Mucosa of rectum (tissue), 2 donors: ENCODE results near the gene AIRE.

Source experiments
- H3K27ac ChIP-seq, 2 donors: one replicate each; pipeline ENCODE4 v1.7.0; 2013; ENCODE audit warnings: inconsistent platforms in 2 of 2, low read depth in 2 of 2, low read length in 2 of 2
- H3K27me3 ChIP-seq, 2 donors: one replicate each; pipeline ENCODE4 v1.7.0; 2013; ENCODE audit warnings: low read length in 2 of 2; ENCODE audit not compliant: control insufficient read depth in 2 of 2, insufficient read depth in 2 of 2
- H3K36me3 ChIP-seq, 2 donors: one replicate each; pipeline ENCODE4 v1.7.0; 2013; ENCODE audit warnings: low read length in 2 of 2; ENCODE audit not compliant: control insufficient read depth in 2 of 2, insufficient read depth in 2 of 2
- H3K4me1 ChIP-seq, 2 donors: one replicate each; pipeline ENCODE4 v1.7.0; 2013; ENCODE audit warnings: low read length in 2 of 2, mild to moderate bottlenecking in 1 of 2; ENCODE audit not compliant: control insufficient read depth in 2 of 2, insufficient read depth in 2 of 2
- H3K4me3 ChIP-seq, 2 donors: one replicate each; pipeline ENCODE4 v1.7.0; 2013; ENCODE audit warnings: low read length in 2 of 2
- H3K9ac ChIP-seq, 2 donors: one replicate each; pipeline ENCODE4 v1.7.0; 2013; ENCODE audit warnings: low read length in 2 of 2, low read depth in 1 of 2, mild to moderate bottlenecking in 1 of 2
- H3K9me3 ChIP-seq, 2 donors: one replicate each; pipeline ENCODE4 v1.7.0; 2013; ENCODE audit warnings: low read length in 2 of 2; ENCODE audit not compliant: control insufficient read depth in 2 of 2
- donor health status: healthy.
- donor health status: Normal muscosa, but diverticular disease.

AIRE gene

GRCh38 chr21:44283948-44284347 is 1.7 kb upstream of the AIRE start:
- H3K4me1 ChIP-seq: no peaks in the 10 kb centered on the region
- H3K9ac ChIP-seq: no peak overlapping the region
- H3K36me3 ChIP-seq: no peaks in the 10 kb centered on the region
- H3K9me3 ChIP-seq: no peaks in the 10 kb centered on the region
- H3K27me3 ChIP-seq: no peaks in the 10 kb centered on the region
- no peak overlapping the region for H3K27ac ChIP-seq
- no peak overlapping the region for H3K4me3 ChIP-seq

DNA sequence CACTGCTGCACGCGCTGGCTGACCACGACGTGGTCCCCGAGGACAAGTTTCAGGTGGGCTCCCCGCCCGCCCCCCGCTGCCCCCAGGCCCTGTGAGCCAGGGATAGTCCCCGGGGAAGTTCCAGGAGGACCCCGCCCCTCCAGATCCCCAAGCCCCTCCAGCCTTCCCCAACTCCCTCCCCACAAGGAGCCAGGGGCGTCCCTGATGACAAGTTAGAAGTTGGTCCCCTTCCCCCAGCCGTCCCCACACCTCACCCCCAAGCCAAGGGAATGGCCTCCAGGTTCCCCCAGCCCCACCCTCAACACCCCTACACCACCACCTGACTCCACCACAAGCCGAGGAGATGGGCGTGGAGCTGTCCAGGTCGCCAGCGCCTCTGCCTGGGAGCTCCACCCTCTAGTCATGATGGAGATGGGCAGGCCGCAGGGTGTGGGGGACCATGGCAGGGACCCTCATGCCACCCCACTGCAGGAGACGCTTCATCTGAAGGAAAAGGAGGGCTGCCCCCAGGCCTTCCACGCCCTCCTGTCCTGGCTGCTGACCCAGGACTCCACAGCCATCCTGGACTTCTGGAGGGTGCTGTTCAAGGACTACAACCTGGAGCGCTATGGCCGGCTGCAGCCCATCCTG is 525 bp downstream of the AIRE start:
- Histone ChIP-seq H3K4me3 (no peak overlapping the region), H3K27ac (no peak overlapping the region), H3K4me1 (no peaks in the 10 kb centered on the region), H3K9me3 (no peaks in the 10 kb centered on the region), H3K9ac (no peak overlapping the region), H3K36me3 (no peaks in the 10 kb centered on the region), H3K27me3 (no peaks in the 10 kb centered on the region)

DNA sequence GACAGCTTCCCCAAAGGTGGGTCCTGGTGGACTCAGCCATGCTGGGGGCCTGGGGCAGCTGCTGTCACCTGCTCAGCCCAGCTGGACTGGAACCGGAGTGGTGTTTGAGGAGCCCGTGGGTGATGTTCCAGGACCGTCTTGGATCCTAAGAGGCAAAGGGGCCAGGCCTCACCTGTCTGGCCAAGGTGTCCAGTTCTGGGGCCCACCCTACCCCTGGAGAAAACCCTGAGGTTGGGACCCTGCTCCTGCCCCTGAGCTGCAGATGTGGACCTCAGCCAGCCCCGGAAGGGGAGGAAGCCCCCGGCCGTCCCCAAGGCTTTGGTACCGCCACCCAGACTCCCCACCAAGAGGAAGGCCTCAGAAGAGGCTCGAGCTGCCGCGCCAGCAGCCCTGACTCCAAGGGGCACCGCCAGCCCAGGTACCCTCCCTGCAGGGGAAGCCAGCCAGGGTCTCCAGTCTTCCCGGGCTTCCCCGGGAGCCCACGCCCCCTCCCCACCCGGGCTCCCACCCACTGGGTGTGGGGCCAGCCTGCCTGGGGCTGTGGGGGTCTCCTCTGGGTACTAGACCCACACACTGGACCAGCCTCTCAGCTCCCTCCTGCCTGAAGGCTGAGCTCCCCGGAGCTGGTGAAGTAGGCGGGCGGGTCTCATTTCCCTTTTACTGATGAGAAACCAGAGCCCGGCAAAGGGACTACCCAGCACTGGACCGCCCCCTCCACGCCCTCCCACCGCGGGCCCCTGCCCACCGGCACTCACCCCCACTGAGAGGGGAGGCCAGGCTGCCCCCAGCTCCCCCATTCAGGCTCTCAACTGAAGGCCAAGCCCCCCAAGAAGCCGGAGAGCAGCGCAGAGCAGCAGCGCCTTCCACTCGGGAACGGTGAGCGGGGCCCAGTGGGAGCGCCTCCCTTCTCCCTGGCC is 1.3 kb downstream of the AIRE start:
- no peak overlapping the region for H3K4me3 ChIP-seq
- no peaks in the 10 kb centered on the region for H3K4me1 ChIP-seq
- no peak overlapping the region for H3K27ac ChIP-seq
- no peaks in the 10 kb centered on the region for H3K9me3 ChIP-seq
- no peak overlapping the region for H3K9ac ChIP-seq
- H3K27me3 ChIP-seq: no peaks in the 10 kb centered on the region
- H3K36me3 ChIP-seq: no peaks in the 10 kb centered on the region

- no peaks in the 10 kb centered on the region for H3K36me3 ChIP-seq
- H3K9ac ChIP-seq: no peak overlapping the region
- no peak overlapping the region for H3K27ac ChIP-seq
- no peaks in the 10 kb centered on the region for H3K4me1 ChIP-seq
- no peaks in the 10 kb centered on the region for H3K9me3 ChIP-seq
- no peaks in the 10 kb centered on the region for H3K27me3 ChIP-seq
- H3K4me3 ChIP-seq: no peak overlapping the region
Measured at GRCh38 chr21:44288251-44289110, 2.8 kb downstream of the AIRE start.

- H3K9me3 ChIP-seq: no peaks in the 10 kb centered on the region
- H3K9ac ChIP-seq: no peak overlapping the region
- no peaks in the 10 kb centered on the region for H3K36me3 ChIP-seq
- H3K27ac ChIP-seq: no peak overlapping the region
- H3K4me1 ChIP-seq: no peaks in the 10 kb centered on the region
- H3K4me3 ChIP-seq: no peak overlapping the region
- no peaks in the 10 kb centered on the region for H3K27me3 ChIP-seq
Measured at GRCh38 chr21:44289381-44290010, 3.8 kb downstream of the AIRE start.

DNA sequence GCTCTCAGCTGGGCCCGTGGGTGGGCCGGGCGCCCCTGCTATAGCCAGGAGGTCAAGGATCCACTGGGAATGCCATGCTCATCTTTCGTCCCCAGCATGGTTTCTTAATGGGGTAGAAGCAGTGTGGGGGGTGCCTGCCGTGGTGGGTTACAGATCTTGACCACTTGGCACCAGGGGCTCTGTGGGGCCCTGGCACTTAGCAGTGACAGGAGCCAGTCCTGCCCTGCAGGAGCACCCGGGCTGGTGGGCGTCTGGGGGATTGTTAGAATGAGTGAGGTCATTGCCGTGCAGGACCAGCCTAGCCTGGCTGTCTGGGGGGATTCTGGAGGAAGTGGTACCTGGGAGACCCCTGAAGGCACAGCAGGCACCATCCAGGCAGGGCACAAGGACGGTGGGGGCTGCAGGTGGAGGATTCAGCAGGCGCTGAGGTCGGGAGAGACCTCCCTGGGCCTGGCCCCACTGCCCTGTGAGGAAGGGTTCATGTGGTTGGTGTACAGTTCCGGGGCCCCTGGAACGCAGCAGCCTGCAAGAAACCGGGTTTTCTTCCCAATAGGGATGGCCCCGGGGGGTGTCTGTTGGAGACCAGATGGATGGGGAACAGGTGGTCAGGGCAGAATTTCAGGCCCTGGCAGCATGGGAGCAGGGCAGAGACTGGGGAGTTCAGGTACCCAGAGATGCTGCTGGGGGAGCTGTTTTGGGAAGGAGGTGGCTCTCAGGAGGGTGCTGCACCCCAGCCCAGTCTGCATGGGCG is 4.8 kb downstream of the AIRE start:
- H3K9me3 ChIP-seq: no peaks in the 10 kb centered on the region
- no peaks in the 10 kb centered on the region for H3K27me3 ChIP-seq
- no peak overlapping the region for H3K4me3 ChIP-seq
- no peak overlapping the region for H3K9ac ChIP-seq
- peaks cover 0 to 8% of the 10 kb centered on the region in 2 donors for H3K4me1 ChIP-seq
- no peak overlapping the region for H3K27ac ChIP-seq
- no peaks in the 10 kb centered on the region for H3K36me3 ChIP-seq

DNA sequence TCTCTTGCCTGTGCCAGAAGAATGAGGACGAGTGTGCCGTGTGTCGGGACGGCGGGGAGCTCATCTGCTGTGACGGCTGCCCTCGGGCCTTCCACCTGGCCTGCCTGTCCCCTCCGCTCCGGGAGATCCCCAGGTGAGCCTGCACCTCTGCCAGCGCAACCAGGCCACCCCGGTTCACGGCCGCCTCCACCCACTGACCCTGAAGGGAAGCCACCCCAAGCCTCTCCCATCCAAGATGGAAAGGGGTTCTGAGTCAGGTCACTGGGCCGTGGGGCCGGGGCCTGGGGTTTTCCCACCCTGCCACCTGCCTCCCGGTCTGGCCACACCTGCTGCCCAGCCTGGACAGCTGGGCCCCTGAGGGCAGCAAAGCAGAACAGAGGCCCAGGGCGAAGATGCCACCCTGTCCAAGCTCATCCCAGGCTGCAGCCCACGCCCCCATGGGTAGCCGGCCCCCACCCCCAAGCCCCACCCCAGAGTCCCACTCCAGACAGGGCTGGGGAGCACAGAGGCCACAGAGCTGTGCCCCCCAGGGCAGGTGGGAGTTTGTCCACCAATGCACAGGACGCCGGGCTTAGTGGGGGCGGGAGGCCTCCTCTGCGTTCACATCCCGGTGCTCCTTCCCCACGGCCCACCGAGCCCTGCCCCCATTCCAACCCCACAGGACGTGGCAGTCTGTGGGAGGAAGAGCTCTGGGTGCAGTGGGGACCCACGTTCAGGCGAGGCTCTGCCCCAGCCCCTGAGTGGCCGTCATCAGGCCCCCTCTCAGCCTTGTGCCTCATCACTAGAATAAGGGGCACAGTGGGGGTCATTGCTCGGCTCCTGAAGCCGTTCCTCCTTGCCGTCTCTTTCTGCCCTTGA is 5.6 kb downstream of the AIRE start:
- Histone ChIP-seq H3K9ac (no peak overlapping the region), H3K27ac (no peak overlapping the region), H3K4me3 (no peak overlapping the region), H3K4me1 (peaks cover 0 to 9% of the 10 kb centered on the region in 2 donors), H3K36me3 (no peaks in the 10 kb centered on the region), H3K27me3 (no peaks in the 10 kb centered on the region), H3K9me3 (no peaks in the 10 kb centered on the region)

DNA sequence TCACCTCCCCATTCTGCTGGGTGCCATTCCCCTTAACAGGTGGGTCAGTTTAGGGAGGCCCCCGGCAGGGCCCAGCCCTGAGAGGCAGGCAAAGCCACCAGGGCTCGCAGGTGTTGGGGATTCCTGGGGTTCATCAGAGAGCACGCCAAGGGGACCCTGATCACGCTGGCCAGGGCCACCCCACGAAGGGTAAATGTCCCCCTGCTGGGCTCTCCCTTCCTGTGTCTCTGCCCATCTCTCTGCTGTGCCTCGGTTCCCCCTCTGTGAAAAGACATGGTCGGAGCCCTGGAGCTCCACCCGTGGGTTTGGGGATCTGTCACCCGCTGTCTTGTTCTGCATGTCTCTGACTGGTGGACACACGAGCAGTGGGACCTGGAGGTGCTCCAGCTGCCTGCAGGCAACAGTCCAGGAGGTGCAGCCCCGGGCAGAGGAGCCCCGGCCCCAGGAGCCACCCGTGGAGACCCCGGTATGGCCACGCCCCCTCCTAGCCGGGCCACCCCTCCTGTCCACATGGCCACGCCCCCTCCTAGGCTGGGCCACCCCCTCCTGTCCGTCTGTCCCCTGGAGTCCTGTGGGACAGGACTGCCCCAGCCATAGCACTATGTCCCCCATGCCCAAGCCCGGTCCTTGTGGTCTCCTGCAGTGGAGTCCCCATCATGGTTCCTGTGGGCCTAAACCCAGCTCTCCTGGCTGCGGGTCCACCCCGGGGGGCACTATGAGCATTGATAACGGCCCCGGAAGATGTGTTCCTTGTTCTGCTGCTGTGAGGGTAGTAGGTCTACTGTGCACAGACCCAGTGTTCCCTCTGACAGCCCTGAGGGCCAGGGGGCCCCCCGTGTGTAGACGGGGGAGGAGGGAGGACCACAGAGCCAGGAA is 6.5 kb downstream of the AIRE start:
- no peak overlapping the region for H3K9ac ChIP-seq
- H3K27ac ChIP-seq: no peak overlapping the region
- peaks cover 0 to 9% of the 10 kb centered on the region in 2 donors for H3K4me1 ChIP-seq
- H3K27me3 ChIP-seq: no peaks in the 10 kb centered on the region
- H3K9me3 ChIP-seq: no peaks in the 10 kb centered on the region
- no peaks in the 10 kb centered on the region for H3K36me3 ChIP-seq
- no peak overlapping the region for H3K4me3 ChIP-seq
